HG03025 (cell line): Measurements from ENCODE around the gene TOP2B.

Experiments
- ATAC-seq: cut with Tn5 transposase; IDR thresholded peaks from one replicate; pipeline ENCODE4 v1.9.1; 2021; ENCODE audit warnings: mild to moderate bottlenecking, moderate library complexity; ENCODE audit not compliant: unreplicated experiment, low FRiP score

The TOP2B gene

DNA sequence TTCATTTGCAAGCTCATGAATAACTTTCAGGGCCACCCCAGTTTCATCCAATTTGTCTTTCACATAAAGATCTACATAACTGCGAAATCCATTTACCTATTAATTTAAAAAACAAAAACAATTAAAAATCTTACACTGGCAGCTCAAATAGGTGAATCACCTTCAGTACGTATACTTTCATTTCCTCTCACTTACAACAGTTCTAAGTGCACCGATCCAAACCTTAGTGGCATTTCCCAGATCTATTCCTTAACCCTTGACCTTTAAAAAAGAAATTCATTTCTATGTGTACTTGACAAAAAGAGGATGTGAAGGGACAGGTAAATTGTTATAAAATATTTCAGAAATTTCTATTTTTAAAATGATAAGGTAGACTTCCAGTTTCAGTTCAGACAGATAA is 30.8 kb downstream of the TOP2B start:
- ATAC-seq, result no peak

DNA sequence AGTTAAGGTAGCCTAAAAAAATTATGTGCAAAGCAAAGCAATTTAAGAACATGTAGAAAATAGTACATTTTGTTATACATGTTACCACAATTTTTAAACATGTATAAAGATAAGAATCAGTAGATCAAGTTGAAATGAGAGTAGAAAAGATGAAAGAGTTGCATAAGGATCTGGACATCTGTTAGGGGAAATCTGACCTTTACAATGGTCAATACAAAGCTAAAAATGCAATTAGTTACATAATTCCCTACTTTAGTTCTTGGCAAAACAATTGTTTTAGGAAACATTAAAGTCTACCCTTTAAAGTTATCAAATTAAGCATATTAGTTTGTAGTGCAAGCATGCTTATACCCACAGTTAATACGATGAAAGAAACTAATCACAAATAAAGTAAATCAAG is 32.7 kb downstream of the TOP2B start:
- no peak for ATAC-seq

DNA sequence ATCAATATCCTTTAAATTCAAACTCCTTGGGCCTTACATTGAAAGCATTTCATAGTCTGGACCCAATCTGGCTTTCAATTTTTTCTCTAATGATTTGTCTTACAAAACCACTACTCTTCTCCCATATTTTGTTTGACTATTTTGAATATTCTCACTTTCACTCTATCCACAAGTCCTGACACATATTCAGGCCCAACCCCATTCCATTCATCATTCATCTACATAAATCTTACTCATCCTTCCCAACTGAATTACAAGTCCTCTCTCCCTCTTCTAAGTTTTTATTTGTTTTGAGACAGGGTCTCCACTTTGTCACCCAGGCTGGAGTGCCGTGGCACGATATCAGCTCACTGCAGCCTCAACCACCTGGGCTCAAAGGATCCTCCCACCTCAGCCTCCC is 43.6 kb downstream of the TOP2B start:
- ATAC-seq, result no peak

DNA sequence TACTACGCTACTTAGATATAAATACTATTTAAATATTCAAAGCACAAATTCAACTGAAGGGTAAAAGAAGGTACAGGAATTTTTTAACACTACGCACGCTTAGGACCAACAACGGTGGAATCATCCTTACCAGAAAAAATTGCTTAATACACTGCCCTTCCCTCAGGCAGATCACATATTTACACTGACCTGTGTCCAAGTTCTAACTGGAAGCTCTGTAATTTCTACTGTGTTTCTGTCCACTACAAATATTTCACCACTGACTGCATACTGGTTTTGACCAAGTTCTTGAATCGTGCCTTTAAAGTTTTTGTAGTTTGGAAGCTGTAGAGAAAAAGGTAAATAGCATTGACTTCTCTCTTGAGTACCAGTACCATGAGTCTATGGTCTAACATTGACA is 44.2 kb downstream of the TOP2B start:
- ATAC-seq, result no peak

DNA sequence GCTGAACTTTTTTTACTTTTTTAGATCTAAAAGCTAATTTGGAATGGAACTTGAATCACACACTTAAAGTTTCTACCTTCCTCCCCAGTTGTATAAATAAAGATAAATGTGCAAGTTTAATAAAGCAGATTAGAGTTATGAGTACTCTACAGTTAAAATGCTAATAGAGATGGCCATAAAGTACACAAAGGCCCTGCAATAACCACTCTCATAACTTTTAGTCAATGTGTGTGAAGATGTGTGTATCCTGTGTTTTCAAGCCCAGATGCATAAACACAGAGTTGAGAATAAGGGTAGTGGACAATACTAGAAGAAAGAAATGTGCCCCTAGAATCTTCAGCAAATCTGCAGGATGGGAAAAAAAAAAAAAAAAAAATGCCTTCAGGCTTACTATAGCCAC is 45.3 kb downstream of the TOP2B start:
- no peak for ATAC-seq

DNA sequence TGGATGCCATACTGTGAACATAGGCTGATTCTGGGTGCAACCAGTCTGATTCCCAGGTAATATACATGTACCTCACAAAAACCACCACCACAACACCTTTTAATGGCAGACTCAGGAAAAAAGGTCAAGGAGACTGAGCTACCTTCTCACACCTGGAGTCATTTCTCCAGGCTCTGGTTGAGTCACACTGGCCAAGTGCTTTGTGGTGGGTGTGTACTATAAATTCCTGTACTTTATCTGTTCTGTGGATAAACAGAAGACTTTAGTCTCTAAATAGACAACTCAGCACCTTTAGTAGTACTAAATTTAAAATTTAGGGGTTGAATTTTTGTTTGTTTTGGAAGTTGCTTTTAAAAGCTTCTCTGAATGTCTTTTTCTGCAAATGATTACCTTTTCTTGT is 46.7 kb downstream of the TOP2B start:
- ATAC-seq, result no peak

DNA sequence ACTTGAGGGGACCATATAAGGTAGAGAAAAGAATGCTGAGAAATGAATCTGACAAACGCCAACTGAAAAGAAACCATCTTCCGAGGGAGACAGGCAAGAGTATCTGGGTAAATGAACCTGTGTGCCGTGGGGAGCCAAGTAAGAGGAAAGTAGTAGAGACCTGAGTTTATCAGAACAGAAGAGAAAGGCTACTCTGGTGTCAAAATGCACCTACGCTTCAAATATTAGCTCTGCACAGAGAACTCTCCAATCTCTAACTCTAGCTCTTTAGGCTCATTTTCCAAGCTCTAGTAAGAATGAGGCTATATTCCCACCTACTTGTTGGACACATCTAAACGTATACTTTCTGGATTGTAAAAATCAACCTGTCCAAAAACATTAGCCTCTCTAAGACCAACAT is 53.5 kb downstream of the TOP2B start:
- ATAC-seq, result no peak

DNA sequence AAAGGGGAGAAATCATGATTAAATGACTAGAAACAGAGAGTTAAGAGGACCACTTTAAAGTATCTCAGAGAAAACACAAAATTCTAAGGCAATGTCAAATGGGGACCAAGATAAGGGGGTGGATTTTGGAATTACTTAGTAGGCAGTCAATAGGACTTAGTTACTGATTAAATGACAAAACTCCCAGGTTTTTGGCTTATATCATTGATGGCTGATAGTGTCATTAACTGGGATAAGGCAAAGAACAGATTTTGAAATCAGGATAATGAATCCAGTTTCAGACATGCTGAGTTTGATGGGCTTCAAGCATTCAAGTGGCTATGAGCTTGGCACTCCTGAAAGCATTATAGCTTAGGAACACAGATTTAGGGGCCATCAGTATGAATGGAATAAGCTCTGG is 53.9 kb downstream of the TOP2B start:
- ATAC-seq, result no peak

DNA sequence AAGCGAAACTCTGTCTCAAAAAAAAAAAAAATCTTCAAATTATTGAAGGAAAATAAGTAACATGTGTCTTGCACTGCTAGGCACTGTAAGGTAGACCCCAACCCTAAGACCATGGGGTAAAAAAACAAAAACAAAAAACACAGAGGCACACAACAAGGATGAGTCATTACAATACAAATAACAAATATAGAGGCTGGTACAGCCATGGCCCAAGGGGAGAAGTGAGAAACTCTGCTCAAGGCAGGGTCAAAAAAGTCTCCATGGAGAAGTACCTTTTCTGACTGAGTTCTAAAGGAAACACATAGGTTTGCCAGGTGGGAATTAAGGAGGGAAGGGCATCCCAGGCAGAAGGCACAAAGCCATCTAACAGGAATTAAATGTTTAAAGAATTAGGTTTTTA is 54.5 kb downstream of the TOP2B start:
- ATAC-seq, result no peak

DNA sequence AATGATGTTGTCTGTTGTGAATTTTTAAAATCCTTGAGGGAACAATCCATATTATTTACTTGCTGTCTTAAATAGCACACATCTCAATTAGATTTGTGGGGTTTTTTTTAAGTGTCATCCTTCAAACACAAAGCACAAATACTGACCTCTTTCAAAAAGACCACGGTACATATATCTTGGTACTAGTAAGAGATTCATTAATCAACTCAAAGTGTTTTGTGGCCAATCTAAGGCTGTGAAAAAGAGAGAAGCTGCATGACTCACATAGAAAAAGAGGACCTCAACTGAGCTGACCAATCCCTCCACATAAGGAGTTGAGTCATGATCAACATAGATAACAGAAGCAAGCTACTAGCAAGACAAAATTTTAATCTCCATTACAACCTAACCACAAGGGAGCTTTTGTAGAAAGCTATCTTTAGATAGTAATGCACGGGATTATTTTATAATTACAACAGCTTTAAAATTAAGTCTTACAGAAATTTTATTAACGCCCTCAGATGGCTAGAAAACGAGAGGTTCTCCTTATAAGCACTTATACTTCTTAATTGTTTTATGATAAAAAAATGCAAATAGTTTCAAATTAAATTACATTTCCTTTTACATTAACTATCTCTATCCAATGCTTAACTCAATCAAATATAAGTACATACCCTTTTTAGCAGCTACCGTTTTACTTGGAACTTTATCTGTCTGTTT is 60.5 kb downstream of the TOP2B start:
- no peak for ATAC-seq

DNA sequence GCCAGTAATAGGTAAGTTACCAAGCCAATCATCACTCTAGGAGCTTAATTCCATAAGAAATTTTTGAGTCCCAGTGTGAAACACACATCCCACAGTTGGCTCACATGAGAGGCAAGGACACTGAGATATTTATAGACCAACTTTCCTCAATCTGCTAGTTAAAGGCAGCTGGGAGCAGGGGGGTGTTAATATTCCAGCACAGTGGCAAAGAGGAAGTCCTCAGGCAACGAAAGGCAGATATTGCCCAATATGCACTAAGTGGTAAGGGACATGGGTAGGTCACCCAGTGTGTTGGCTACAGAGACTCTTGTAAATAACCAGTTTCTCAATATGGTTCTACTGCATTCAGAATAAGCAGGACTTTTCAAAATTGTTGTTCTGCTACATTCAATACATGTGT is 61.0 kb downstream of the TOP2B start:
- ATAC-seq, result no peak

DNA sequence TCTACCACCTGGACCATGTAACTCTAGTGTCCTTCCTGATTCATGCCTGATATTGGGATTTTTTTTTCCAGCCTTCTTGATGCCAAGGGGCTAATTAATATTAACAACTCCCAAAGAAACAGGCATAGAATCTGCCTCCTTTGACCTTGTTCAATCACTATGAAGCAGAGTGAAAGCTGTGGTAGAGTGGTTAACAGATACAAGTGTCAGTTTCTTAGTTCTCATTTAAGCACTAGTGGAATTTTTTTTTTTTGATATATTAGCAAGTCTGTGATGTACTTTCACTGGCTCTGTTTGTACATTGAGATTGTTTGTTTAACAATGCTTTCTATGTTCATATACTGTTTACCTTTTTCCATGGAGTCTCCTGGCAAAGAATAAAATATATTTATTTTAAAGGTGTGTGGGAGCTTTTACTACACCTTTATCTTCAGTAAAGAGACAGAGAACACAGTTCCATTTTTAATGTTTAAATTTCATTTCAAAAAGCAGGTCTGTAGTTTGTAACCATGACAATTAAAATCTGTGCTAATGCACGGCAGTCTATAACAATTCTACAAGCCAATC is 67.1 kb downstream of the TOP2B start:
- no peak for ATAC-seq

DNA sequence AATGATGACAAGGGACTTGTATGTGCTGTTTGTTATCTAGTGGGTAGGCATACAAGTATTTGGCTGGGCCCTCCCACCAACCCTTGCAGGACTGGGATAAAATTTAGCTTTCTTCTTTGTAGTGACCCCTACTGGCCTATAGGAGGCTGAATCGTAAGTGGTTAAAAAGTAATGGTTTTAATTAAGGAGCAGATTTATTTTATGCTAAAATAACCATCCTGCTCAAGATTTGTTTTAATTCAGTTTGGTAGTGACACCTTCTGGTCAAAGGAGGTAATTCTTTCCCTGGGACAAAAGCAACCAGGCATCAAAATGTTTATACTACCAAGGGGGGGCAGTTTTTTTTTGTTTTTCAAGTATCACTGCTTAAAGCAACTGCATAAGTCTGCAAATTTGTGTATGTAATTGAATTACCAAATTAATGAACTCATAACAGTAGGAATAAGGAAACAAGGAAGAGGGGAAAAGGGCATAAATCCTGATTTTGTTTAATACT is 70.7 kb downstream of the TOP2B start:
- no peak for ATAC-seq

DNA sequence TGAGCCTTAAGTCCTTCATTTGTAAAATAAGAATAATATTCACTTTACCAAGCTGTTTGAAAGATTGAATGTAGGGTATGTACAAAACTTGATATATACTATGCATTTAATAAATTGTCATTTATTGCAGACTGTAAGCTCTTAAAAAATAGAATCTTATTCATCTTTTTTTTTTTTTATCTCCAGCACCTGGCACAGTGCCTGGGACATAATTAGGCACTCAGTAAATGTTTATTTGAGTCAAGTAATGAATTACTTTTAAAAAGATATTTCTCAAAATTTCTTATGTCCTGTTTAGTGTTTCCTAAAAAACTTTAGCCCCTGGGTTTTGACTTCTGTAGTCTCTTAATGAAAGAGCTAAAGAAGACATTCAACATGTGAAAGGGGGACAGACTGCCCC is 71.7 kb downstream of the TOP2B start:
- ATAC-seq, result no peak

DNA sequence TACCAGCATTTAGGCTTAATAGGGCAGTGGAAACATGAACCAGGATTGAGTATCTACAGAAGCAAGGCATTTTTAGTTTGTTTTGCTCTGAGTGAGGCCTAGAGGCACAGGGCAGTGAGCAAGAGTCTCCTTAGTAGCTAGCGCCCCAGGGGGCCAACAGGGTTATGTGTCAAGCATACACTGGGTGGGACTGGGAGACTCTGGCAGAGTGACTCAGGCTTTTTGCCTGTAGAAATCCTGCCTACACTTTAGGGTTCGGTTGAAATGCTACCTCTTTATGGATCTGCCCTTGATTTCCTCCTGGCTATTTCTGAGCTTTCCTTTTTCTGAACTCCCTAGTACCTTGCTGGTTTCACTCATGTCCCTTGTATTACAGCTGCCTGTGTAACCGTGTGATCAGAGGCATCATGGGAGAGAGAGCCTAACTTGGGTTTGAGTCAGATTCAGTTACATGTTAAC is 72.2 kb downstream of the TOP2B start:
- ATAC-seq, result no peak

DNA sequence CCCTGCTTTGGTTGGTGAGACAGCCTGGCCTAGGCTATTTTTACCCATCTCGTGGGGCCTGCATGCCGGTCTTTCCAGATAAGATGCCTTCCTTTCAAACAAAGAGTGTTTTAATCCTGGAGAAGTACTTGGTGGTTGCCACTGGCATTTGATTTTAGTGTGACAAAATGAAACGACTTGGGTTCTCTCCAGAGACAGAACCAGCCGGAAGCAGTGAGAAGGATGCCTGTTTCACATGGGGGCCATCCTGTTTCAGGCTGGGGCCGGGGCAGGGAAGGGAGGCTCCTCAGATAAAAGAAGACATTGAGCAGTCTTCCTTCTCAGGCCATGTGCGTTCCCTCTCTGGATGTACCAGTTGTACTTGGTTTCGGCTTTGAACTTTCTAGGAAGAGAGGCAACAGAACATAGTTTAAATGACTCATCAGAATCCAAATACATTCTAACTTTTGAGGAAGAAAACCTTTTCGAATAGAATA is 74.9 kb downstream of the TOP2B start:
- ATAC-seq, result no peak

DNA sequence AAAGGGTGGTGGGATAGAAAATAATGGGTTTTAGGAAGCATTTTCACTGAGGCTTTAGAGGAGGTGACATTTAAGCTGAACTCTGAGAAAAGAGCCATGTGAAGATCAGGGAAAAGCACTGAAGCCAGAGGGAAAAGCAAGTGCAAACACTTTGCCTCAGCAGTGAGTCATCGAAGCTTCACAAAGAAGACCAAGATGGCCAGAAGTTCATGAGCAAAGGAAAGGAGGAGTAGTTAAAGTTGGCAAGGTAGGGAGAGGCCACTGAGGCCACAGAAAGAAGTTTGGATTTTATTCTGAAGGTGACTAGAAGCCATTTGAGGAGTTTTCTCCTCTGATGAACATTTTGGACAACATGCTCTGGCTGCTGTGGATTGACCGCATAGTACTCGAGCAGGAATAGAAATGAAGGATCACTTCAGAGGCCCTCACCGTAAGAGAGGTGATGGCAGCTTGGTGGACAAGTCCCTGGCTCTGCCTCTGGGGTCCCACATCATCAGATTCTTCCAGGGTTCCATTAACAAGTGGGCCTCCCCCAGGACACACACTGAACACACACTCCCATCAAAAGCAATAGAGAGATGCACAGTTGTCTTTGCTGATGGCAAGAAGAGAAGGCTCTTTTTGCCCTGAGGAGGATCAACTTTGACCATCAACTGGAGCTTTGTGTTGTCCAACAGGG is 75.5 kb downstream of the TOP2B start:
- no peak for ATAC-seq

DNA sequence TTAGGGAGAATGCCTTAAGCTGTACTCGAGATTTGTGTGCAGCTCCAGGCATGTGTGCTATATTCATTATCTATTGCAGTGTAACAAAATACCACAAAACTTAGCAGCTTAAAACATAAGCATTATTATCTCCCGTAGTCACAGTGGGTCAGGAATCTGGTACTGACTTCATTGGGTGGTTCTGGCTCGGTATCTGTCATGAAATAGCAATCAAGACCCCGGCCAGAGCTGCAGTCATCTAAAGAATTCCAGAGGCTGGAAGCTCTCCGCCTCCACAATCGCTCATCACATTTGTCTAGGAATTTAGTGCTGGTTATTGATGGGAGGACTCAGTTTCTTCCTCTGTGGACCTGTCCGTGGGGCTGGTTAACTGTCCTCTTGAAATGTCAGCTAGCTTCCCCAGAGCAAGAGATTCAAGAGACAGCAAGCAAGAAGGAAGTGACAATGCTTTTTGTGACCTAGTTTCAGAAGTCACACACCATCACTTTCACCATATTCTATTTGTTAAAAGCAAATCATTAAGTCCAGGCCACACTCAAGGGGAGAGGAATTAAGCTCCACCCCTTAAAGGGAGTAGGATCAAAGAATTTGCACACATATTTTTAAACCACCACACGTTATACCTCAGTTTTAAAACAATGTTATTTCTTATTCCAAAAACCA is 76.1 kb downstream of the TOP2B start:
- ATAC-seq, result no peak

DNA sequence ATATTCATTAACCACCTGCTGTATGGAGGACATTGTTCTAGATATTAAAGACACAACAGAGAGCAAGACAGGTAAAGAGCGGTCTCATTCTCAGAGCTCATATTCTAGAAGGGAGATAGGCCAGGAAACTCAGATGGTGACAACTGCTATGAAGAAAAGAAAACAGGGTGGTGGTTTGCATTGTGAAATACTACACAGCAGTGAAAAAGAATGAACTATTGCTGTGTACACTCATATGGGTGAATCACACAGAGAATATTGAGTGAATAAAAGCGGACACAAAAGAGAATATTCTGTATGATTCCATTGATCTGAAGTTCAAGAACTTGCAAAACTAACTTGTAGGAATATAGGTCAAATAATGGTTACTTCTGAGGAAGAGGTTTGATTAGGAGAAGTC is 76.7 kb downstream of the TOP2B start:
- ATAC-seq, result no peak

DNA sequence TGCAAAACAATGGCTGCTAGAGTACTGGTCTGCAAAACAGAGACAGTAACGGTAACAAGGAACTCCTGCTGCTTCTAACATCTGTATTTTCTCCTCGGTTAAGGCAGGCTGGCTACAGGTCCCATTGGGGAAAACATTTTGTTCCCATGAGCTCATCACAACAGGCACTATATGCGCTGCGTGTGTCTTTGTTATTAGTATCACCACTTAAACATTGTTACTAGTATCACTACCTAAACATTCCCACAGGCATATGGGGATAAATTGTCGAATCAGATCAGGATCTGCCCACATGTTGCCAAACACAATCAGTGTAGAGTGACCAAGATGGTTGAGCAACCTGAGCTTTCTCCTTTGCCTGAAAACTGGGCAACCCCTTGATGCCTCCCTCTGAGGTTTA is 77.2 kb downstream of the TOP2B start:
- ATAC-seq, result no peak

DNA sequence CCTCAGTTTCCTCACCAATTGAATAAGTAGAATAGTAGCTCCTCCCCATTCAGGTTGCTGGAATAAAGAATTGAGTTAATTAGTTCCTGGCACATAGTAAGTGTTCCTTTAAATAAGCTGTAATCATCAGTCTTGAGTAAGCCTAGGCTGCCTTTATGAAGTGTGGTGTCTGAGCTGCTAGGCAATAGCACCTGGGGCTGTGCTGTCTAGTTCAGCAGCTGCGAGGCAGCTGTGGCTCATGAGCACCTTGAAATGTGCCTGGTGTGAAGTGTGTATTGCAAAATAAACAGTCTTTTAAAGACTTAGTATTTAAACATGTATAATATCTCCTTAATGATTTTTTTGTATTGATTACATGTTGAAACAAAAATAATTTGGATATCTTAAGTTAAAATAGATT is 77.6 kb downstream of the TOP2B start:
- ATAC-seq, result no peak
